SJSA1 (cell line): ENCODE data around the gene ATXN3L. TPM values are rescaled to one million over a fixed set of nuclear protein-coding genes. Genes with fewer than 3 reads are reported as not detected.
A peak's percentile ranks its signal among the peaks of the same experiment; 100 is the strongest.

ENCODE experiments used
- DNase-seq, 2 experiments: peaks; one replicate each; pipeline ENCODE4 v3.0.0-alpha.2; 2015 to 2020; ENCODE audit warnings: low spot score in 2 of 2, low read depth in 1 of 2
- H3K27ac ChIP-seq: fragments of 250-450 bp; sonication (Bioruptor Pico); 2 replicates; pipeline ENCODE4 v1.5.1; 2020; ENCODE audit warnings: mild to moderate bottlenecking, moderate library complexity
- H3K27me3 ChIP-seq: fragments of 250-450 bp; sonication (Bioruptor Pico); replicated peaks from 2 replicates; pipeline ENCODE4 v1.5.1; 2020; ENCODE audit warnings: mild to moderate bottlenecking, moderate library complexity
- H3K36me3 ChIP-seq: fragments of 250-450 bp; sonication (Bioruptor Pico); 2 replicates; pipeline ENCODE4 v1.5.1; 2020; ENCODE audit warnings: mild to moderate bottlenecking
- H3K4me1 ChIP-seq: fragments of 250-450 bp; sonication (Bioruptor Pico); replicated peaks from 2 replicates; pipeline ENCODE4 v1.6.1; 2021; ENCODE audit warnings: mild to moderate bottlenecking
- H3K4me3 ChIP-seq: fragments of 250-450 bp; sonication (Bioruptor Pico); 2 replicates; pipeline ENCODE4 v1.5.1; 2020; ENCODE audit warnings: mild to moderate bottlenecking
- H3K9me3 ChIP-seq: fragments of 250-450 bp; sonication (Bioruptor Pico); replicated peaks from 2 replicates; pipeline ENCODE4 v1.5.1; 2020; ENCODE audit warnings: mild to moderate bottlenecking
- total RNA-seq: library from RNA; depleted of rRNA; stranded (reverse); fragments of >200 nt; shearing (Covaris generic); gene quantifications from 2 replicates; pipeline ENCODE4 v1.2.3, GENCODE V29; 2014; rRNA removed

The ATXN3L gene
- not detected in 2 replicates for total RNA-seq

DNA sequence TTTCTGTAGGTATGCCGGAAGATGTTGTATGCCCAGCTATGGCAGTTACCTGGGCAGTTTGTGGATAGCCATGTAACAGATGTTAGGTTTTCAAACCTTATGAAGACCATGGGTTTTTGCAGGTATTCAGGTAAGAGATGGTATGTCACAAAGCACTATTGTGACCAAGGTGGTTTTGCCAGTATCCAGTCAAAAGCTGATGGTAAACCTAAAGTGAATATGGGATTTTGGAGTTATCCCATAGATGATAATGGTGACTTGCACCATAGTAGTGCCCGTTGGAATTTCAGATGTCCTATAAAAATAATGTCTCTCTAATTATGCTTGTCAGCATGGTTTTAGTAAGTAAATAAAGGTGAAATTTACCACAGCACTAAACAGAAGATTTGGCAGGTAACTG, at the start of gene ATXN3L:
TSS of gene ATXN3L (minus strand) at position 101 of the 400 bp plus-strand sequence. CDS start 119 bp downstream, outside the sequence.
- no peak for DNase-seq
- no peaks in the 10 kb centered on the region for H3K4me1 ChIP-seq
- H3K27me3 ChIP-seq: no peaks in the 10 kb centered on the region
- no peaks in the 10 kb centered on the region for H3K9me3 ChIP-seq
- no peaks in the 10 kb centered on the region for H3K36me3 ChIP-seq
- H3K27ac ChIP-seq: no peak within 1 kb of the TSS
- H3K4me3 ChIP-seq: no peak within 1 kb of the TSS

DNA sequence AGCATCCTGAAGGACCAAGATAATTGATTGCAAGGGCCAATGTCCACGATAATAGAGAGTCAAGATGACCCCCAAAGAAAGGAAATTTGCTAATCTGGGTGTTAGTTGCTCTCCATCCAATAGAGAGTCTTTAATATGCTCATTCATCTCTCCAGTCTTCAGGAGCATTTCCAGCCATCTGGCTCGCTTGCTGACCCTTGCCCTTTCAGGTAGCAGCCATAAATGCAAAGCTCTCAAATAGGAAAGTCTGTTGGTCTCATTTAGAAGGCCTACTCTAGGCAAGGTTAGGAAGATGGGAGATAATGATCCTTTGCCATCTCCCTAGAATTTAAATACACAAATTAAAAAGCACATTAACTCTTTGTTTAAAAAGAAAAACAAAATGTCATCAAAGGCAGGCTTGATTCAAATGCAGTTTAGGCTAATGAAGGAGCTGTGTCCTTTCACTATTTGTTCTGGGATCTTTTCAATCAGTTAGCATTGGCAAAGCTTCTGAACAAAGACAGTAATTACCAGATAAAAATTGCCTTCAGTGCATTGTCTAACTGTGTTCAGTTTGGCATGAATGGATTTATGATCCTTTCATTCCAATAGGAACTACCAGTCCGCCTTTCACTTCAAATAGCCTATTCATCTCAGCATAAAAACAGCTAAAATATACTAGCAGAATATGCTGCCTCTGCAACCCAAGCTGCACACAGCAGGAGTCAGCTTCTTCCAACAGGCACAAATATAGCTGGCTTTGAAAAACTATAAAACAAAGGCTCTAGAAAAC, 49.6 kb upstream of the ATXN3L start:
- no peak for DNase-seq
- H3K4me3 ChIP-seq: no peak overlapping the region
- H3K27me3 ChIP-seq: no peaks in the 10 kb centered on the region
- no peak overlapping the region for H3K27ac ChIP-seq
- peaks cover 6% of the 10 kb centered on the region for H3K4me1 ChIP-seq
- no peaks in the 10 kb centered on the region for H3K36me3 ChIP-seq
- H3K9me3 ChIP-seq: no peaks in the 10 kb centered on the region

DNA sequence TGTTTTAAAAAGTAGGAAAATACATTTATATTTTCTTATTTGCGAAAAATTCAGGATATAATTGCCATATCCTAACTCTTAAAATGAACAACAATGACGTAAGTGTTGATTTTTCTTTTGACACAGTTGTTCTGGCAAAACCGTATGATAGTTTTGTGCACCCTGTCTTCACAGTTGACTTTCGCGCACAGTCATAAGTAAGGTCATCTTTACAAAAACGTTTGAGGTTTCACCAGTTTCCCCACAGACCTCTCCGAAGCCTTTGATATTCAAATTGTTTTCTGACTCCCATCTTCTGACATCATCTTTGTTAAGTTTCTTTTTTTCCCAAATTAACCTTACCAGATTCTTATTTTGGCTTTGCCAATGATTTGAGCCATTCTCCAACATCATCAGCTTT, 48.1 kb upstream of the ATXN3L start:
- Histone ChIP-seq H3K4me3 (no peak overlapping the region), H3K36me3 (no peaks in the 10 kb centered on the region), H3K4me1 (no peaks in the 10 kb centered on the region), H3K27ac (no peak overlapping the region), H3K9me3 (no peaks in the 10 kb centered on the region), H3K27me3 (no peaks in the 10 kb centered on the region)
- DNase-seq: no peak

DNA sequence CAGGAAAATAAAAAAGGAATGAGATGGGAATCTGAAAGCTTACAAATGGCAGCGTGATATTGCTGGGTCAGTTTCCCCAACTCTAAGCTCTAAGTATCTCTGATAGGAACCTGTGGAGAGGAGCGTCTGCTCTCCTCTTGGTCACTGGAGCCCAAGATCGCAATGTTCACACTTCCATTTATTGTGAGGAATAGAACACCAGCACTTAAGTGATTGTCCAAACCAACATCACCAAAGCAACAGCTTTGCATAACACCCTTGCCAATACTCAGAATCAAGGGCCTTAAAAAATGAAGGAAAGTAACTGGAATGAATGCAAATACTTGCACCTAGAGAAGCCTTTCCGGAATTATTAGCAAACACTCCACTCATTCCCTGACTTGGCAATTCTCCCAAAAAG, 46.8 kb upstream of the ATXN3L start:
- no peak for DNase-seq
- no peaks in the 10 kb centered on the region for H3K27me3 ChIP-seq
- H3K9me3 ChIP-seq: no peaks in the 10 kb centered on the region
- H3K27ac ChIP-seq: no peak overlapping the region
- no peak overlapping the region for H3K4me3 ChIP-seq
- H3K4me1 ChIP-seq: no peaks in the 10 kb centered on the region
- H3K36me3 ChIP-seq: no peaks in the 10 kb centered on the region

DNA sequence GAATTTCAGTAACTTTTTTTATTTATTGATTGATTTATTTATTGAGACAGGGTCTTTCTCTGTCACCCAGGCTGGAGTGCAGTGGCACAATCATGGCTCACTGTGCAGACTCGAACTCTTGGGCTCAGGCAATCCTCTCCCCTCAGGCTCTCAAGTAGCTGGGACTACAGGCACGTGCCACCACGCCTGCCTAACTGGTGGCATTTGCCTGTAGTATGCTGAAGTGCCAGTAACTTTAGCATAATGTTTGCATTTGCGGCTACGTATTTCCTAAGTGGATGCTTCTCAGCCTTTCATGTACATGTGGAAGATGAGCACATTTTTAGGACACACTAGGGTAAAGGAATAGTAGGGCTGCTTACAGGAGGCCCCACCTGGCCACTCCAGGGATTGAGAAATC, 45.3 kb upstream of the ATXN3L start:
- no peak for DNase-seq
- Histone ChIP-seq H3K36me3 (no peaks in the 10 kb centered on the region), H3K27me3 (no peaks in the 10 kb centered on the region), H3K4me3 (no peak overlapping the region), H3K4me1 (no peaks in the 10 kb centered on the region), H3K9me3 (no peaks in the 10 kb centered on the region), H3K27ac (no peak overlapping the region)

DNA sequence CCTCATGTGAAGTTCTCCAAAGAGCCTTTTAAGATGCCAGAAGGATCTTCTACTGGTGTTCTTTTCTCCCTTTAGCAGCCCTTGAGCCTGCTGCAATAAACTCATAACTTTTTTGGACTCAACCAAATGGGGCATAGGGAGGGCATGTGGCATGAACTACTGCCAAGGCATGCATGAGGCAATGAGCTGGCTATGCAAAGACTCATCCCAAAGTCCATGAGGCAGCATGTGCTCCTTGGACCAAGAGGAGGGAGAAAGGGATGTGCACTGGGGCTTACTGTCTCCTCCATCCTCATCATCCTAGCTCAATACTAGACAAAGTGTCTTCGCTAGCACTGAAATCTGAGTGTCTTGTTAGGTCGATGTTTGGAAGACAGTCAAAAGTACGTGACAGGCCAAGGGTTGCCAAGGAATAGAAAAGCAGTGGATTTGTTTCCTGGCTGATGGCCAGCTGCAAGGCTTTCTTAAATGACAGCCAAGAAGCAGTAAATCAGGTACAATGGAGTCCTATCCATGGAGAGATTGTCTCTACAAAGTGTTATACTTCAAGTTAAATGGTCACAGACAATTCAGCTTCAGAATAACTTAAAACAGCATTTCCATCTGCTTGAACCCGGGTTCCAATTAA, 44.5 kb upstream of the ATXN3L start:
- Histone ChIP-seq H3K9me3 (no peaks in the 10 kb centered on the region), H3K27me3 (no peaks in the 10 kb centered on the region), H3K27ac (no peak overlapping the region), H3K4me1 (no peaks in the 10 kb centered on the region), H3K4me3 (no peak overlapping the region), H3K36me3 (no peaks in the 10 kb centered on the region)
- no peak for DNase-seq

DNA sequence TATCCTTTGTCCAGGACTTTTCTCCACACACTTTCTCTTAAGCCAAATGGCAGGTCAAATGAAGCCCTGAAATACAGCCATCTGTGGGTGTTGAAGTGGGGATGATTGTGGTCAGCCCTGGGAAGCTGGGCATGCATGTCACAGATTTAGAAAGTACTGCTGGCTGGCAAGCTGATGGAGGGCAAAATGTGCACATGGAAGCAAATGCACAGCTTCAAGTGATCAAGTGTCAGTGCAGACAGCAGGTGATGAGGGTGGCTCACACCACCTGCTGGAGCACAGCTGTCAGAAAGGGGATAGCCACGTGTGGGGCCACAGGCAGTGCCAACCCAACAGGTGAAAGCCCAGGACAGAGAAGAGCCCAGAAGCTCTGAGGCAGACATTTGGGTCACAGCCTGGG, 40.3 kb upstream of the ATXN3L start:
- Histone ChIP-seq H3K27me3 (no peaks in the 10 kb centered on the region), H3K36me3 (no peaks in the 10 kb centered on the region), H3K4me1 (no peaks in the 10 kb centered on the region), H3K9me3 (no peaks in the 10 kb centered on the region), H3K27ac (no peak overlapping the region), H3K4me3 (no peak overlapping the region)
- no peak for DNase-seq

DNA sequence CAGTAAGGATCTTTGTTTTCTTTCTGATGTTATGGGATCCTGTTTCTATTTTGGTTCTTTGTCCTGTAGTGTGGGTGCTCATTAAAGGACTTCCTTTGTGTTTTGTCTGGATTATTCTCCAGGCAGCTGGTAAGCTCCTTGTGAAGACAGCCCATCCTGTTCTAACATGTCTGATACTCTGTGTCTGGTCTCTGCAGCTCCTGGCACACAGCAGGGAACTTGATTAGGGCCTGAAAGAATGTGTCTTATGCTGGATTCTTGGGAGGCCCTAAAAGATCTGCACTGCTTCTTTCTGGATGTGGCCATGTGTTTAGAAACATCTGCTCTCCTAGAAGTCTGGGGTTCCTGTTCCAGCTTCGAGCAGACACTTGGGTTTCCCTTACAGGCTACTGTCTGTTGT, 38.1 kb upstream of the ATXN3L start:
- Histone ChIP-seq H3K4me1 (no peaks in the 10 kb centered on the region), H3K9me3 (no peaks in the 10 kb centered on the region), H3K36me3 (no peaks in the 10 kb centered on the region), H3K27ac (no peak overlapping the region), H3K27me3 (no peaks in the 10 kb centered on the region), H3K4me3 (no peak overlapping the region)
- DNase-seq: no peak

DNA sequence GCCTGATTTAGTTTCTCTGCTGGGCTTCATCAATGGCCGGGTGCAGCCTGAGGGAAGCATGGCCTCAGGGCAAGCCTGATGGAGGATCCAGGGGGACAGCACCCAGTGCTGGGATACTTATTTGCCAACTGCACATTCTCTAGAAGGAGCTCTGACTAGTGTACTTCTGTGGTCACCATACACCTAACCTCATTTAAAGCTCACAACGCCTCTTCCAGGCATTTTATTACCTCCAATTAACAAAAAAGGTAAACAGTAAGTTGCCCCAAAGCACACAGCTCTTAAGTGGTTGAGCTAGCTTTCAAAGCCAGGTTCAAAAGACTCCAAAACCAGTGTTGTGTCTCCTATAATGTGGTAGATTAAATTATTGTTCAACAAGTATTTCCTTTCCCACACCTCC, 26.8 kb upstream of the ATXN3L start:
- Histone ChIP-seq H3K36me3 (no peaks in the 10 kb centered on the region), H3K4me3 (no peak overlapping the region), H3K27ac (no peak overlapping the region), H3K27me3 (no peaks in the 10 kb centered on the region), H3K4me1 (0 out of 2 replicates have a peak, but pooled peaks cover 4% of the 10 kb centered on the region), H3K9me3 (no peaks in the 10 kb centered on the region)
- no peak for DNase-seq

DNA sequence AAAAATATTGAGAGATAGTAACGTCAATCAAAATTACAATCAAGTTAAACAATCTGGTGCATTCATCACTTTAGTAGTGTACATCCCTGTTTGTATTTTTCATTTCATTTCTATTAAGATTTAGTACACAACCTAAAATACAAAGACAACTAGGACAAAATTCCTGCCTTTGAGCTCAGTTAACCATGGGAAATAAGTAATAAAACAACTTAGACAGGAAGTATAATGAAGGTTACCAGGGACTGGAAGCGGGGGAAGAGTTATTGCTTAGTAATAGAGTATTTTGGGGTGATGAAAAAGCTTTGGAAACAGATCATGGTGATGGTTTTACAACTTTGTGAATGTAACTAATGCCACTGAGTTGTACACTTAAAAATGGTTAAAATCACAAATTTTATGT, 25.6 kb upstream of the ATXN3L start:
- no peak overlapping the region for H3K4me3 ChIP-seq
- no peaks in the 10 kb centered on the region for H3K27me3 ChIP-seq
- H3K9me3 ChIP-seq: no peaks in the 10 kb centered on the region
- H3K27ac ChIP-seq: no peak overlapping the region
- no peaks in the 10 kb centered on the region for H3K36me3 ChIP-seq
- H3K4me1 ChIP-seq: peaks cover 14% of the 10 kb centered on the region
- no peak for DNase-seq

DNA sequence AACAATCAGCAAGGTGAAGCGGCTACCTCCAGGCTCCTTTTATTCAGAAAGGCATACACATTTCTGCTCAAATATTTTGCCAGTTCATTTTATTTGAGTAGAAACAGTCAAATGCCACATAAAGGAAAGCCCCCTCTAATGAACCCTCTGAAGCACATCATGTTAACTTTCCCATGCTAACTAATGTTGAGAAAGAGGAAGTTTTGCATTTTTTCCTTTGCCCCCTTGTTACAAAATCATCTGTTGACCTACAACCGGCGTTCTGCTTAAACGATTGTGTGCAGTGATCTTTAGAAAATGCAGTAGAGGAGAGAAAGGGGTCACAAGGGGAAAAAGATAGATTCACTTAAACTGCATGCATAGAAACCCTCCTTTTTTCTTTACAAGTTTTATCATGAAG, 25.2 kb upstream of the ATXN3L start:
- Histone ChIP-seq H3K36me3 (no peaks in the 10 kb centered on the region), H3K4me3 (no peak overlapping the region), H3K9me3 (no peaks in the 10 kb centered on the region), H3K27me3 (no peaks in the 10 kb centered on the region), H3K4me1 (peaks cover 16% of the 10 kb centered on the region), H3K27ac (no peak overlapping the region)
- no peak for DNase-seq

DNA sequence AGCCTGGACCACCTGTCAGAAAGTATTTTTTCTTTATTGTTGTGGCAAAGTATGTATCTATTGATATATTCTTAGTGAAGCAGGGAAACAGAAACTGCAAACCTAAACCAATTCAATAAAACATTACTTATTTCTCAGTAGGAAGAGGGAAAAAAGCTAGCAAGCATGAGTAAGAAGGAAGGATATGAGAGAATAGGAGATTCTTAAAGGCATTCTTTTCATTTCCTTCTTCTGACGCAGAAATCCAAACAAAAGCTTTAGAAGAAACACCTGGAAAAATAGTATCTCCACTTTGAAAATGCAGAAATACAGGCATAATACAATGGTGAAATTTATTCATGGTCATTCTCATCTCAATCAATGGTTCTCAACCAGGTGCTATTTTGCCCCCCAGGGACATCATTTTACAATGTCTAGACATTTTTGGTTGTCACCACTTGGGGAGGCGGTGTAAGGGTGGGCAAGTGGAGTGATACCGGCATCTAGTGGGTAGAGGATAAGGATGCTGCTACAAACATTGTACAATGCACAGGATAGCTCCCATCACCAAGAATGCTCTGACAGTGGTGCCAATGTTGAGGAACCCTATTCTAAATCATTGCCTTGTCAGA, 21.7 kb upstream of the ATXN3L start:
- Histone ChIP-seq H3K4me3 (no peak overlapping the region), H3K27ac (peak overlapping the region; percentile 35), H3K4me1 (peaks cover 16% of the 10 kb centered on the region), H3K27me3 (no peaks in the 10 kb centered on the region), H3K9me3 (no peaks in the 10 kb centered on the region), H3K36me3 (no peaks in the 10 kb centered on the region)
- peak in 1 of 2 experiments; percentile 20 for DNase-seq

DNA sequence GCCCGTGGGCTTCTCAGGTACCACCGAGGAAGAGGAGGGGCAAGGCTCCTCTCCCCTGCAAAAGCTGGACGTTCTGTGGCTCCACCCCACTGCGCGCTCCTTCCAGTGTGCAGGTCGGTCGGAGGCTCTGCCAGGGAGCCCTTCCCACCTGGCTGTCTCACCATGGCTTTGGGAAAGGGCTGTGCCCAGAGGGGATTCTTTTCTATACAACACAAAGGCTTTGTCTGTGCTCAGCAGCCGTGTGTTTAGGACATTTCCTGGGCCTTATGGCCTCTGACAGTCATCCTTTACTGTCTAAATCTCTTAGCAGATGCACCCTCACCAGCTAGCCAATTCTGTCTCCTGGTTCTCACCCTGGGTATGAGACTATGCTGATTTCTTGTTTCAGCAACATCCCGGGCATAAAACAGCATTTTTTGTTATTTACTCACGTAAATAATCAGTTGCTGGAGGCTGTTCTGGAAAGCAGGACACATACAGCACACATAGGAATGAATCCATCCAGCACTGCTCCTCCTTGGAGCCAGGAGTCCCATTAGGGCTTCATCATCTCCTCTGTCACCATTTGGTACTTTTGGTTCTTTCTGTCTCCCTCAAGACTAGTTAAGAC, 20.4 kb upstream of the ATXN3L start:
- no peaks in the 10 kb centered on the region for H3K27me3 ChIP-seq
- no peaks in the 10 kb centered on the region for H3K36me3 ChIP-seq
- peaks cover 19% of the 10 kb centered on the region for H3K4me1 ChIP-seq
- no peak overlapping the region for H3K4me3 ChIP-seq
- H3K9me3 ChIP-seq: no peaks in the 10 kb centered on the region
- peak in 1 of 2 experiments; percentile 1 for DNase-seq
- peak overlapping the region; percentile 35; the same call in 1 of the 2 replicates for H3K27ac ChIP-seq

DNA sequence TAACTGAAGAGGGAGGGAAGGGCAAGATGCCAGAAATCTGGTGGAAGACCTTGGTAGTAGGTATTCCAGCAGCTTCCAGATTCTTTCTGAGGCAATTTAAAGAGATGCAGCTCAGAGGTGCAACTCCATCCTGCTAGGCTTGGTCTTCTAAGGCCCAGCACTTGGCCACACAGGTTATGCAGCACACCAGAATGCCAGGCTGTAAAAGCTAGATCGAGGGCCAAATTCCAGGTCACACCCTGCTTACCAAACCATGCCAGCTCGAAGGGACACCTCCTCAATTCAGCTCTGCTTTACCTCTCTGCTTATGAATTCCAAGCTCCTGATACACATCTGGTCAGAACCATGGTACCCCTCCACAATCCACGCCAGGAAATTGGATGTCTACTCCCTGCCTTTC, 19.8 kb upstream of the ATXN3L start:
- Histone ChIP-seq H3K4me3 (no peak overlapping the region), H3K9me3 (no peaks in the 10 kb centered on the region), H3K27me3 (no peaks in the 10 kb centered on the region), H3K4me1 (peaks cover 25% of the 10 kb centered on the region), H3K27ac (no peak overlapping the region), H3K36me3 (no peaks in the 10 kb centered on the region)
- DNase-seq: no peak
